ENCODE results near the gene RAE1.

Gene RAE1

DNA sequence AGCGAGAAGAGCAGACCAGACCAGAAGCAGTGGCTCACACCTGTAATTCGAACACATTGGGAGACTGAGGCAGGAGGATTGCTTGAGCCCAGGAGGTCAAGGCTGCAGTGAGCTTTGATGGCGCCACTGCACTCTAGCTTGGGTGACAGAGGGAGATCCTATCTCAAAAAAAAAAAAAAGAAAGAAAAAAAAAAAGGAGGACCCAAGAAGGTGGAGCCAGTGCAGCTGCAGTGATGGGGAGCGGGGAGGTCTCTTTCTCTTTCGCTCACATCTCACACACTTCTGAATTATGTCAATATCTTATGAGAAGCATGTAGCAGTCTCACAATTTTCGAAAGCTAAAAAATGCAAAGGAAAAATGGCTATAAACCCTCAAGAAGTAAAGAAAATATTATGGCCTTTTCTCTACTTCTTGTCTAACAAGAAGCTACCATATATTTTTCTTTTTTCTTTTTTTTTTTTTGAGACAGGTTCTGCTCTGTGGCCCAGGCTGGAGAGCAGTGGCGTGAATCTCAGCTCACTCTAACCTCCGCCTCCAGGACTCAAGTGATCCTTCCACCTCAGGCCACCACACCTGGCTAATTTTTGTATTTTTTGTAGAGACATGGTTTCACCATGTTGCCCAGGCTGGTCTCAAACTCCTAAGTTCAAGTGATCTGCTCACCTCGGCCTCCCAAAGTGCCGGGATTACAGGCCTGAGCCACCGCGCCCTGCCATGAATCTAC lies 25.3 kb upstream of the RAE1 start:
- DNase-seq (ENCODE audit: low read depth): no peak
- H3K4me3 ChIP-seq (ENCODE audit: control insufficient read depth, low read depth, low read length): no peak overlapping the region
- TF ChIP-seq CTCF (conservative IDR thresholded peaks at IDR 0.05; ENCODE audit: control insufficient read depth, insufficient read depth, low read depth, low read length): no peak

- DNase-seq (ENCODE audit: low read depth): no peak
- no peak for TF ChIP-seq CTCF (conservative IDR thresholded peaks at IDR 0.05; ENCODE audit: control insufficient read depth, insufficient read depth, low read depth, low read length)
- H3K4me3 ChIP-seq (ENCODE audit: control insufficient read depth, low read depth, low read length): no peak overlapping the region
Observed at GRCh38 chr20:57326667-57327455, 24.2 kb upstream of the RAE1 start.

DNA sequence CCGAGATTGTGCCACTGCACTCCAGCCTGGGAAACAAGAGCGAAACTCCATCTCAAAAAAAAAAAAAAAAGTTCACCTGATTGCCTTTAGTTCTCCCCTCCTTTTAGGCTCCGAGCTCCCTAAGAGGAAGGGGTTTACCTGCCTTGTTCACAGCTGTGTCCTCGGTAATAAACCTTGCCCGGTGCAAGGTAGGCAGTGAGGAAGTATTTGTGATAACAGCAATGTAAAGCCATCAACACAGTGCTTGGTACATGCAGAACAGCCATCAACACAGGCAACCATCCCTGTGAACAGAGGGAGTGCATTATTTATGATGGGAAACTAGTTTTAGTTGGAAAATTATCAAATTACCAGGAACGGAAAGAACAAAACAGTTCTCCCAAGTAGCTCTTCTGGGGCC lies 23.2 kb upstream of the RAE1 start:
- no peak for TF ChIP-seq CTCF (conservative IDR thresholded peaks at IDR 0.05; ENCODE audit: control insufficient read depth, insufficient read depth, low read depth, low read length)
- no peak overlapping the region for H3K4me3 ChIP-seq (ENCODE audit: control insufficient read depth, low read depth, low read length)
- no peak for DNase-seq (ENCODE audit: low read depth)

- no peak within 1 kb of the TSS for H3K4me3 ChIP-seq (ENCODE audit: control insufficient read depth, low read depth, low read length)
- no peak for DNase-seq (ENCODE audit: low read depth)
- TF ChIP-seq CTCF (conservative IDR thresholded peaks at IDR 0.05; ENCODE audit: control insufficient read depth, insufficient read depth, low read depth, low read length): no peak
Observed at GRCh38 chr20:57329608-57330221, 21.3 kb upstream of the RAE1 start, which contains the start of gene SPO11. SPO11 (plus strand) TSS chr20:57329803; CDS start chr20:57329868, 65 bp downstream.

DNA sequence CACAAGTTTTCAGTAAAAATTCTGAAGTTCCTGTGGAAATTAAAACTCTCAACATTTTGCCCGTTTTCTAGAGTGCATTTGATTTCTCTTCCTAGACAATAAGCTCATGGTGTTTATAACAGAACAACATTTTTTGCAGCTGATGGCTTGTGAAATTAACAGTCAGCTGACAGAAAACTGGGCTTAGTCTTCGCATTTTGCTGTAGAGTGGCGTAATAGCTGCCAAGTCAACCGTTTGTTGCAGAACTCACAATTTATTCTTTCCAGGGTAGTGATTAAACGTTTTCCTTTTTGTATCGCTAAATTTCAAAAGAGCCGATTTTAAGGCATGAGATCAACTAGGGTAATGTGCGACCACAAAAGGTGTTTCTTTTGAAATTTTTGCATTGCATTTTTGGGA lies 20.1 kb upstream of the RAE1 start:
- no peak overlapping the region for H3K4me3 ChIP-seq (ENCODE audit: control insufficient read depth, low read depth, low read length)
- TF ChIP-seq CTCF (conservative IDR thresholded peaks at IDR 0.05; ENCODE audit: control insufficient read depth, insufficient read depth, low read depth, low read length): no peak
- peak; percentile 45 for DNase-seq (ENCODE audit: low read depth)

GRCh38 chr20:57332105-57333089 lies 18.7 kb upstream of the RAE1 start:
- TF ChIP-seq CTCF (conservative IDR thresholded peaks at IDR 0.05; ENCODE audit: control insufficient read depth, insufficient read depth, low read depth, low read length): no peak
- DNase-seq (ENCODE audit: low read depth): no peak
- H3K4me3 ChIP-seq (ENCODE audit: control insufficient read depth, low read depth, low read length): no peak overlapping the region

Data from fibroblast of mammary gland (primary cell).